NCI-H446 (cell line): ENCODE measurements around the gene REV1.
"Not testable (repeated sequence)": the region's sequence is repeated elsewhere in the genome, so short reads cannot be mapped to it uniquely, and the experiment has no call there.

Source experiments
- DNase-seq, 2 experiments: peaks; one replicate each; lab custom pipeline; 2025; lab: John Stamatoyannopoulos, UW

The REV1 gene

GRCh38 chr2:99489761-99490622 is at the start of gene REV1:
REV1 (minus strand) TSS chr2:99490017; CDS start chr2:99464975, 25,042 bp downstream.
- peak; percentile 89 to 97 for DNase-seq

DNA sequence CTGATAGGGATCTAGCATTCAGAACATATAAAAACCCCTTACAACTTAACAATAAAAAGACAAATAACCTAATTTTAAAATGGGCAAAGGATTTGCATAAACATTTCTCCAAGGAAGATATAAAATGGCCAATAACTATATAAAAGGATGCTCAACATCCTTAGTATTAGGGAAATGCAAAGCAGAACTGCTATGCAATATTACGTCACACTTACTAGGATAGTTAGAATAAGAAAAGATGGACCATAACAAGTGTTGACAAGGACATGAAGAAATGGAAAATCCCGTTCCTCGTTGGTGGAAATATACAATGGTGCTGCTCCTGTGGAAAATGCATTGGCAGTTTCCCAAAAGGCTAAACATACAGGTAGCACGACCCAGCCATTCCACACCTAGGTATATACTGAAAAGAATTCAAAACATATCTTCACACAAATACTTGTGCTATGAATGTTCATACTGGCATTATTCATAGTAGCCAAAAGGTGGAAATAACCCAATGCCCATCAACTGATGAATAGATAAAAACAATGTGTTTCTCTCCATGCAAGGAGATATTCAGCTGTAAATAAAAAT is 48.2 kb upstream of the REV1 start:
- no peak for DNase-seq

DNA sequence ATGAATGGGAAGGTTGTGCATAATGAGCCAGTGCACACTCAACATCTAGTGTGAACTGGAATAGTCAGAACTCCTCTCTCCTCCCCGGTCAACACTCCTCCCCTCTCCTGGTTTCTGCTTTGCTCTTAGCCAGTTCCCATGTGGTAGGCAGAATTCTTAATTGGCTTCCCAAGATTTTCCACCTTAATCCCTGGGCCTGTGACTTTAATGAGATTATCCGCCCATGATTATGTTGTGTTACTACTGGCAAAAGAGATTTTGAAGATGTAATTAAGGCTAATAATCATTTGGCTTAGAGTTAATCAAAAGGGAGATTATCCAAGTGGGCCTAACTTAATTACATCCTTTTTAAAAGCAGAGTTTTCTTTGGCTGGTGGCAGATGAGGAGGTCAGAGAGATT is 34.2 kb upstream of the REV1 start:
- DNase-seq, result no peak

DNA sequence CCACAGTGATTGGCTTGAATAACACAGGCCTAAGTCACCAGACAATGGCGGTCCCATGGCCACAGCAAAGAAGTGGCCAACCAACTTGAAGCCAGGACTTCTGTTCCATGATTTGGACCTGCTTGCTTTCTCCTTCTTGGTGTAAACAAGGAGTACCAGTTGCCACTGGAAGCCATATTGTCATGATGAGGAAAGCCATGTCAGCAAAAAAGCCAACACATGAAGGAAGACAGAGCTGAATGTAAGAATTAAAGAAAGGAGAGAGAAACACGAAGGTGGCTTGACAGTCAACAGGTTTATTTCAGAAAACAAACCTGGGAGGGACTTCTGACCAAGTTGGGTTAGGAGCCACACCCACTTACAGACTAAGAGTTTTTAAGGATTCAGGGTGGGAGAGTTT is 32.3 kb upstream of the REV1 start:
- DNase-seq, result no peak

- no peak for DNase-seq
Measured at GRCh38 chr2:99520813-99521212, 31.0 kb upstream of the REV1 start.

DNA sequence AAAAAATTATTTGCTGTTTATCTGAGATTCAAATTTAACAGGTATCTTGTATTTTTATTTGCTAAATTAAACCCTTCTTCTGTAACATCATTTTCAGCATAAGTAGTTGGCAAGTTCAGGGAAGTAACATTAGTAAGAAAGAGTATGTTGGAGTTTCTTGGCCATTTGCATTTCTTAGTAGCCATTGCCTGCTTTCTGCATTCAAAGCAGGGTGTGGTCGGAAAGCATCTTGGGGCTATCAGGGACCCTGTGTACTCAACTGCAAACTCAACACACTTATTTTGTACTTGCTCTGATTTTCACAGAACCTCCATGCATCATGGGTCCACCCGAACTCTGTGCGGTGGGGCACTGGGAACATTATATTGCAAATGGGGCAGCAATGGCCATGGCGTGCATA is 30.4 kb upstream of the REV1 start:
- DNase-seq, result no peak

- no peak for DNase-seq
Measured at GRCh38 chr2:99514357-99514756, 24.5 kb upstream of the REV1 start.

- DNase-seq, result peak; percentile 53 to 88
Measured at GRCh38 chr2:99512181-99512591, 22.4 kb upstream of the REV1 start.

DNA sequence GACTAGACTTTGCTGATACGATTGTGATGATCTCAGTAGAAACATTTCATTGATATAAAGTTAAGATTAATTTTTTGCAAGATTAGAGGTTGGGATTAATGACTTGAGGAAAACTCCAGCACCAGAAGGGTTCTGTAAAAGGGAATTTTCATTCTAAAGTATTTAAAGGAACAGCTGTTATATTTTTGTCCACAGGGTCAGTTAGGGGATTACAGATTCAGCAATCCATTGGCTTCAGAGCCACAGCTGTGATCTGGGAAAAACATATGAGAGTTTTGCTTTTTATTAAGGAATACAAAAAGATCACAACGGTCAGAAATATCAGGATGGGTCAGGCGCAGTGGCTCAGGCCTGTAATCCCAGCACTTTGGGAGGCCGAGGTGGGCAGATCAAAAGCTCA is 19.6 kb upstream of the REV1 start:
- DNase-seq, result no peak

DNA sequence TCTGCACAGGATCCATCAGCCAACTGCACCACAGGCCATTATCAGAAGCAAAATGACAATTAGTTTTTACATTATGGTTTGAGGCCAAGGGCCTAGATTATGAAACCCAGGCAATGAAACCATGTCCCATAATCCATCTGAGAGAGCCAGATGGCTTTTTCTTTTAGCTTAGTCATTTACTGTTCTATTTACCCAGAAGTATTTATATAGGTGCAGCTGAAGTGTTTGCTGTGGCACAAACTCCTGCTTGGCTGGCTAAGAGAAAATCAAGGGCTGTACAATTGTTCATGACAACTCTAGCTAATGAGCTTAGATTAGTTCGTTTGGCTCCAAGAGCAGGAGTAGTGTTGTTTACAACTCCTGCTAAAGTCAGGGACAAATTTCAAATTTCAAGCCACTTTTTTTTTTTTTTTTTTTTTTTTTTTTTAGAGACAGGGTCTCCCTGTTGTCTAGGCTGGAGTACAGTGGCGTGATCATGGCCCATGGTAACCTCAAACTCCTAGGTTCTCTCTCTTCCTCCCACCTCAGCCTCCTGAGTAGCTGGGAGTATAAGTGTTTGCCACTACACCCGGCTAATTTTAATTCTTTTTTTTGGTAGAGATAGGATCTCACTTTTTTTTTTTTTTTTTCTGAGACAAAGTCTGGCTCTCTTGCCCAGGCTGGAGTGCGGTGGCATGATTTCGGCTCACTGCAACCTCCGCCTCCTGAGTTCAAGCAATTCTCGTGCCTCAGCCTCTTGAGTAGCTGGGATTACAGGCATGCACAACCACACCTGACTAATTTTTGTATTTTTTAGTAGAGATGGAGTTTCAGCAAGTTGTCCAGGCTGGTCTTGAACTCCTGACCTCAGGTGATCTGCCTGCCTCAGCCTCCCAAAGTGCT is 18.4 kb upstream of the REV1 start:
- peak; percentile 77 to 81 for DNase-seq

DNA sequence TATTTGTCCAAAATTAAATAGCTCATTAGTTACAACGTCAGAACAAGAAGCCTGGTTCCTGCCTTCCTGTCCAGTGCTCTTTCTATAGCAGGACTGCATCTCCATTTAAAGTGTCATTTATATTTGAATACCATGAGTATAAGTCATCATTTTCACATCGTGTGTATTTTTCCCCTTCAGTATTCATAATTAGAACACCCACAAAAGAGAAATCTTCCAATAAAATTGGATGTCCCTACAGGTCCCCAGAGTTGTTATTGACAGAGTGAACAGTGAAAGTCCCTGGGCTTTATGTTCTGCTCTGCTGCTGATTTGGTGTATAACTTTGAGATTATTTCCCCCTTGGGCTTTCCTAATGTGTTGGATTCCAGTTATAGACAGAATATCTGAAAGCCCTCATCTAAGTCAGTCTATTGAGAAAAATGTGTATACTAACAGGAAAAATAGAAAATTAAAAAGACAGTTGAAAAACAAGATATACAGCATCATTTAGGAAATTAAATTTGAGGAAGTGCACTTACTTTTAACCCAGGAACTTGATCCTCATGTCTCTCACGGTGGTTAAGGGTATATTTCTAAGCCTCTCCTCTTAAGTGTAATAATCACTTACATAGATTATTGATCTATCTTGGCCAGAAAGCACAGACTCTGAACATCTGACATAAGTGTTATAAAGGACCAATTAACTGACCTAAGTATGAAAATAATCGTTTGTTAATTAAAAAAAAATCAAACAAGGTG is 15.2 kb upstream of the REV1 start:
- no peak for DNase-seq

DNA sequence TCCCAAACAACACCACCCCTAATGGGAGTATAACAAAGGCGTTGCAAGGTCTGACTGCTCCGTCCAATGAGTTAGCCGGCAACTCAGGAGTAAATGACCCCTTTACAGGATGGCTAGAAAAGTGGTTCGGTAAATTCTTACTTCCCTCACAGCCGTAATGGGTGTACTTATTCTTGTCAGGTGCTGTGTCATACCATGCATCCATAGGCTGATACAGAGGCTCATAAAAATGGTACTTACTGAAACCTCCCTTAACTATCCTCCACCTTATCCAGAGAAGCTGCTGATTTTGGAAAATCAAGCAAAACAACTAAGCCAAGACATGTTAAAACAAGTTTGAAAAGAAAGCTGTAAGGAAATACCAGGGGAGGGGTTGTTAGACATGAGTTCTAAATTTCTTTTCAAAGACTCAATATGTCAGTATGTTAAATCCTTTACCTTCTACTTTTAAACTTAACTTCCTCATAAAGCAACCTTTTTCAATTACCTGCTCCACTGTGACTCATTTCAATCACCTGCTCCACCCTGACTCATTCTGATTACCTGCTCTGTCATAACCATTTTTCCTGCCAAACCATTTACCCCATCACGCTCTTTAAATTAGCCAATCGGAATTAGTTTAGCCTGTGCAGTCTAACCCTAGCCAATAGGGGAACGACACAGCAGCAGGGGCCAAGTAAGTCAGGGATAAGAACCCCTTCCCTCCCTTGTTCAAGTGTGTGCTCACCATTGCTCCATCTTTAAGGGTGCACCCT is 14.0 kb upstream of the REV1 start:
- not testable (repeated sequence) for DNase-seq

GRCh38 chr2:99496021-99496420 is 6.2 kb upstream of the REV1 start:
- DNase-seq, result no peak

DNA sequence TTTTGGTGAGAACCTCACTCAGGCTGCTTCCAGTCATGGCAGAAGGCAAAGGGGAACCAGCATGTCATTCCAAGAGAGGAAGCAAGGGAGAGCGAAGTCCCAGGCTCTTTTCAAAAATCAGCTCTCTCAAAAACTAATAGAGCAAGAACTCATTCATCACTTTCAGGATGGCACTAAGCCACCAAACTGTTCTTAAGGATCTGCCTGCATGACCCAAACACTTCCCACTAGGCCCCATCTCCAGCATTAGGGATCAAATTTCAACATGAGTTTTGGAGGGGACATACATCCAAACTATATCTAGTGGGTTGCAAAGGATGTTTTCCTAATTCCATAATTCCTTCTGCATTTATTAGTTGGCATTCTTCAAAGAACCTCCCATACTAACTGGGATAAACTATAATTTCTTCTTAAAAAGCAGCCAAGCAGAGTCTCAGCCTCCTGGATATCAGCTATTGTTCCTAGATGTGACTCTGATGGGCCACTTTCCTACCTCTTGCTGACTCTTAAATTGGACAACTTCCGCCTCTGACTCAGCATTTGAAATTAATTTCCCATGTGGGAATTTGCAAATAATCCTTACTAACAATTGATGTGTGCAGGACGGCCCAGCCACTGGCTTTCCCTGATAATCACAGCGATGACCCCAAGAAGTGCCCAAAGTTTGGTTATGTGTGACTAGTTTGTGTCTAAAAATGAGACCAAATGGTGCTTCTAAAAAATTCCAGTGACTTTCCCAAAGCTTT is 5.5 kb upstream of the REV1 start:
- no peak for DNase-seq

GRCh38 chr2:99492721-99493120 is 2.9 kb upstream of the REV1 start:
- DNase-seq, result no peak

DNA sequence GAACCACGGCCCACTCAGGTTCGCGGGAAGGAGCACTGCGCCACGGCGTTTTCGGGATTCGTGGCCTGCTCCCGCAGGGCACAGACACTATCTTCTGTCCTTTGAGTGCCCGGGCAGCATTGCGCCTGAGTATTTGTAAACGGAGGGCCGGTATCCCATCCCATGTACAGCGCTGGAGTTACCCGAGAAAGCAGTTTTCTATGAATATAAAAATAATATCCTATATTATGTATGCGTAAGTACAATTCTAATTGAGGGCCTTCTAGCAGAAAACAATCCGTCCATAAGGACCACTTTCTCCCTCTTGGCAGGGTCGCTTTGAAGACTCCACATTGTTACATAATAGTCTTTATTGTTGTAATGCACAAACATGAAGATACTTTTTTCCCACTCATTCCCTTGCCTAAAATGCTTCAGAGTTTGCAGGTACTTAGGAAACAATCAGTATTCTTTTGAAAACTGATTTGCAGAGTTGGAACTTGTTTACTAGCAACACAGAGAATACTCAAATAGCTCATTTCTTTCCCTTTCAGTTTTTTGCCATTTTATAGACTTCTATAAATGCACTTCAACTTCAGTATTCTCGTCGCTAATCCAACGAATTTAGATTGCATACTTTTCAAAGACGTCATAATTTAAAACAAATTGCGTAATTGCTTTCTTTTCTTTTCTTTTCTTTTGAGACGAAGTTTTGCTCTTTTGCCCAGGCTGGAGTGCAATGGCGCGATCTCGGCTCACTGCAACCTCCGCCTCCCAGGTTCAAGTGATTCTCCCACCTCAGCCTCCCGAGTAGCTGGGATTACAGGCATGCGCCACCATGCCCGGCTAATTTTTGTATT is 1.0 kb upstream of the REV1 start:
- no peak for DNase-seq

GRCh38 chr2:99489063-99489760 is 605 bp downstream of the REV1 start:
- DNase-seq, result peak in 1 of 2 experiments; percentile 31

DNA sequence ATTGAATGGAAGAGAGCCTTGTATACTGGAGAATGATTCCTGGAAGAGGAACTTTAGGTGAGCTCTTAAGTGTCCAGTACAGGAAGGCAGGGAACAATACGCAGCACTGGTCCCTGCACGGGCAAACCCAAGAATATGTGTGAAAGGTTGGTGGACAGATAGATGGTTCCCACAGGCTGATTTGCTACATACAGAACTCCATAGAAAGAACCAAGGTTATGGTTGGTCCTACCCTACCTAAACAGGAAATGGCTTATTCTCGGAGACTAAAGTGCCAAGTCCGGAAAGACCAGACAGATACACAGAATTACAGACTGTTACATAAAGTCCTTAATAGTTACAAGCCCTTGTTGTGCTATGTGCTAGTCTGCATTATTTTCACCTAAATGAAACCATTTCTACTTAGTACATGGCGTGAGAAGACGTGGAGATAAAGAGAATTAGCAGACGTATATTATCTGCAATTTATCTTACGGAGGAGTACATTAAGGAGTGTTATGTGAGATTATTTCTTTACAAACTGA is 1.2 kb downstream of the REV1 start:
- DNase-seq, result no peak

GRCh38 chr2:99487906-99488305 is 1.9 kb downstream of the REV1 start:
- no peak for DNase-seq
